GM19193 (cell line): ENCODE measurements around the gene EXOC4.

Experiments
- POLR2A ChIP-seq: IDR thresholded peaks from 4 replicates; pipeline ENCODE4 v1.6.1; 2011; ENCODE audit not compliant: insufficient read depth, insufficient read length; ENCODE audit errors: extremely low read depth

Gene EXOC4

GRCh38 chr7:133973710-133974109 is 720.8 kb downstream of the EXOC4 start:
- no peak for TF ChIP-seq POLR2A

DNA sequence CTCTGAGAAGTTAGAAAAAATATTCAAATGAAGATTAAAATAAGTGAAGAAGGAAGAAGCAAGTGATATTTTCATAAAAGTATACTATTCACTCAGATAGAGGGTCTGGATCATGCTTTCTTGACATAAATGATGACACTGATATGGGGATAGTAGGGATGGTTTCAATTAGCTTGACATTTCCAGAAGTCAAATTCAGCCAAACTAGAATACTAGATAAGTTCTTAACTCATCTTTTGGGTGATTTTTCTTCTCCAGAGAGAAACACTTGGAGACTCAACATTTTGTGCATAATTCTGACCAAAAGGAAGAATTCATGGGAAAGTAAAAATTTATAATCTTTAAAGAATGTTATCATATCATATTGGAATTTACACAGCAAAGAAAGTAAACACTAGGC is 722.3 kb downstream of the EXOC4 start:
- TF ChIP-seq POLR2A: no peak

- no peak for TF ChIP-seq POLR2A
Measured at GRCh38 chr7:133976140-133976539, 723.3 kb downstream of the EXOC4 start.

GRCh38 chr7:133977409-133978274 is 724.8 kb downstream of the EXOC4 start:
- TF ChIP-seq POLR2A: no peak

DNA sequence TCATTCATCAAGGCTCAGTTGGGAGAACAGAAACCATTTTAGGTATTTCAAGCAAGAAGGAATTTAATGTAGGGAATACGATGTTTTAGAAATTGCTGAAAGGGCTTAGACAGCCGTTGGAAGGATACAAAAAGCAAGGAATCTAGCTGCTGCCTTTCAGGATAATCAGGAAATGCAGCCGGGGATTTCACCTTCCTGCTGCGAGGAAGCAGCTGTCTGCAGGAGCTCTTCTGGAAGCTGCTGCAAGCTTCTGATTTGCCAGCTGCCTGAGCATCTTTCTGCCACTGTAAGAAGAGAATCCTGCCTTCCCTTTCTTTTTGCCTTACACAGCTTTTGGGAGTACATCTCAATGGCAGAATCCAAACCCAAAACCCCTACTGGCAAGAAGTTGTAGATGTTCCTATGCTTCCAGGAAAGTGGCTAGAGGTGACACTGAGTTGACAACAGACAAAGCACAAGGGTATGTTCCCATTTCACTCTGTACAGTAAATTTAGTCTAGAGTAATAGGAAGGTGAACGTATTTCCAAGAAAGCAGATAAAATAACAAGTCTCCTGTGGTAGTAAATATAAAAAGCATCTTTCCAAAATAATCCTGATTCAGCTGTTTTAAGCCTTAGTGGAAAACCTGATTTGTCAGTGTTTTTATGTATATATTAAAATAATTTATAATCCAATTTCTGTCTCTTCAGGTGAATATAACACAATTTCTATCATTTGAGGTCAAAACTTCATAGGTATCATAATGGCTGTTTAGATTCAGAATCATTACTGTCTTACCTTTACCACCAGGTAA is 725.8 kb downstream of the EXOC4 start:
- TF ChIP-seq POLR2A: no peak

GRCh38 chr7:133980804-133981203 is 727.9 kb downstream of the EXOC4 start:
- TF ChIP-seq POLR2A: no peak

- no peak for TF ChIP-seq POLR2A
Measured at GRCh38 chr7:133983685-133984419, 731.0 kb downstream of the EXOC4 start.

DNA sequence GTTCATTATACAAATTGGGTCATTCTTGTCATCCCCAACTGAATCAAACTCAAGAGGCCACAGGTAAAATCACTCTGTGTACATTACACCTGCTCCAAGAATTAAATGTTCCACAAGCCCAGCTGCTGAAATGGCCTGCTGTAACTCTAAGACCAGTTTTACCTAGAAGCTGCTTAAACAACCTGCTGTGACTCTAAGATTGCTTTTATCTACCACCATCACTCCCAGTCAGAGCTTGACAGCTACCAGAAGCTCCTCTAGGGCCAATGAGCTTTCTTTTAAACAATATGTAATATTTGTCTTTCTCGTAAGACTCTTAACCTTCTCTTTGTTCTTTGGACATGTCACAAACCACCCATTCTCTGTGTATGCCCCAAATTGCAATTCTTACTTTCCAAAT is 732.4 kb downstream of the EXOC4 start:
- TF ChIP-seq POLR2A: no peak

DNA sequence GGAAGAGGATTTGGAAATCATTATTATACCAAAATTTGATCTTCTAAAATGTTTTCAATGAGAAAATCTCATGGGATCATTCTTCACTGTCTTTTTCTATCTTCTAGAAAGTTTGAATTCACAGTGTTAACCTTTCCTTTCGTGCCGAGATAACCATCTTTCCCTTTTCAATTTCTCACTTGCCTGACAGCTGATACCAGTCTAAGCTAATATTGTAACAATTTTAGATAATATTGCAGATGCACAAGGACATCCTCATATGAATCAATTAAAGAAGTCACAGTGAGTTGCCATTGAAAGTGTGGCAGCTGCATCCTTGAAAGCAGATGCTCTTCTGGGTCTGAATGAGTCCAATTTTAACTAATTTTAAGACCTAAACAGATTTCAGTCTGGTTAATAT is 734.7 kb downstream of the EXOC4 start:
- no peak for TF ChIP-seq POLR2A

DNA sequence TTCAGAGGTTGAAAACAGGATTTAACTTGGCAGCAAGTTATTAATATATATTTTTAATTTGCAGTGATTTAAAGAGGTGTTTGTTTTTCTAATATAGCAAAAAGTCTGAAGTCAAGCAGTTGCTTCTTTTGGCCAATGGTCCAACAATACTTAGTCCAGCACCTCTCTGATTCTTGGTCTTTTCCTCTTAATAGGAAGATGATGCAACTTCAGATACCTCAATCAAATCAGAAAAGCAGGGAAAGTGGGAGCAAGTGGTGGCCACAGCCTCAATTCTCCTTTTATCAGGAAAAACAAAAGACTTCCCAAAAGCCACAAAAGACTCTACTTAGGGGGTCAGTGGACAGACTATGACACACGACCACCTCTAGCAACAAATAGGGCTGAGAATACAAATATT is 740.7 kb downstream of the EXOC4 start:
- TF ChIP-seq POLR2A: no peak

DNA sequence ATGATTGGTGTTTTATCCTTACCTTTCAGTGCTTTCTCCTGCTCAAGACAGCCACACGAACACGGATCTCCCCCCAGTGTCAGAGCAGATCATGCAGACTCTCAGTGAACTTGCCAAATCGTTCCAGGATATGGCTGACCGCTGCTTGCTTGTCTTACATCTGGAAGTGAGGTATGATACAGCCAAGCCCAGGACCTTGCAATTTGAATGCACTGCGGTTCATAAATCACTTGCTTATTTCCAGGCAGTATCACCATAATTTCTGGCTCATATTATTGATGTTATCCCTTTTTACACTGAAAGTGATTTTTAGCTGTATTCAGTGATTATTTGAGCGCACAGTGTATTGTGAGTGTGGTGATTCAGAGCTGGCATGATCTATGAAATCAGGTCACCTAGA is 744.6 kb downstream of the EXOC4 start:
- no peak for TF ChIP-seq POLR2A

GRCh38 chr7:133999178-133999577 is 746.3 kb downstream of the EXOC4 start:
- TF ChIP-seq POLR2A: no peak

GRCh38 chr7:134004829-134005505 is 752.1 kb downstream of the EXOC4 start:
- TF ChIP-seq POLR2A: no peak

DNA sequence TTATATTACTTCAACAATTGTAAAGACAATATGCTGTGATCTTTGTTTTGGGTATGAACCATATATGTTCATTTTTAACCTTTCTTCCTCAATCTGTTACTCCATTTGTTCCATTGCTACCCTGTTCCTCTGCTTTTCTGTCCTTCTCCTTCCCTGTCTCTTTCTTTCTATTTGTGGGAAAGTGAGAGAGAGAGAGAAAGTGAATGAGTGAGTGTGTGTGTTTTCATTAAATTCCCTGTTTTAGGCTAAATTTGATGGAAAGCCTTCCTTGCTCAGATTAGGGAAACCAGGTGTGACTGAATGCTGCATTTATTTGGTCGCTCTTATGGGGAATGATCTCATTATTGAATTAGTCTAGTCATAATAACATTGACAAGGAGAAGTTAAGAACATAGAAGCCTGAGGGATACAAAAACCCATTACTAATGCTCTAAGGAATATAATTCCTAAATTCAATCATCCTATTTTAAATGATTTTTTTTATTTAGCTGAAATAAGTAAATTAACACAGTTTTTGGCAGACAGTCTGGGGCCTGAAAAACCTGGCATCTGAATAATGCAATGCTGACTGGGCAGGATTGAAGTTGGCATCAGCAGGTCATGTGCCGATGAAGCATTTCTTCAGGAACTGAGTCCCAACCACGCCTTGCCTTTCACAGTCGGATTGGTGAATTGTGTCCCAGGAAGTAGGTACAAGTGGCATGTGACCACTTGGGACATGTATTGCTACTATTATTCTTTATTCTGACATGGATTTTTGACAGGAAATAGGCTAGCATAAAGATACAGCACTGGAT is 756.6 kb downstream of the EXOC4 start:
- TF ChIP-seq POLR2A: no peak
